H9 (cell line): ENCODE measurements around the gene ENOPH1. TPM values are rescaled to one million over a fixed set of nuclear protein-coding genes. Genes with fewer than 3 reads are reported as not detected.

Experiments
- DNase-seq: peaks from one replicate; pipeline ENCODE4 v3.0.0-alpha.2; 2017
- H2AFZ ChIP-seq: one replicate; pipeline ENCODE4 v1.6.1; 2013; ENCODE audit warnings: mild to moderate bottlenecking, low read length, control low read depth, moderate library complexity
- H2AK5ac ChIP-seq: 2 replicates; pipeline ENCODE4 v1.6.1; 2013; ENCODE audit warnings: low read length, control low read depth, mixed read lengths; ENCODE audit not compliant: insufficient read length
- H2BK120ac ChIP-seq: one replicate; pipeline ENCODE4 v1.6.1; 2013; ENCODE audit warnings: low read depth, mild to moderate bottlenecking, low read length, control low read depth, inconsistent platforms; ENCODE audit not compliant: poor library complexity, severe bottlenecking
- H2BK12ac ChIP-seq: 2 replicates; pipeline ENCODE4 v1.6.1; 2013; ENCODE audit warnings: low read length, control low read depth, mixed read lengths, low read depth; ENCODE audit not compliant: insufficient read length
- H2BK15ac ChIP-seq: 2 replicates; pipeline ENCODE4 v1.6.1; 2013; ENCODE audit warnings: low read depth, low read length, control low read depth
- H2BK20ac ChIP-seq: one replicate; pipeline ENCODE4 v1.6.1; 2013; ENCODE audit warnings: low read depth, mild to moderate bottlenecking, low read length, control low read depth, inconsistent platforms; ENCODE audit not compliant: poor library complexity, severe bottlenecking
- H2BK5ac ChIP-seq: 2 replicates; pipeline ENCODE4 v1.6.1; 2013; ENCODE audit warnings: low read length, control low read depth, mixed read lengths; ENCODE audit not compliant: insufficient read length
- H3K14ac ChIP-seq: 2 replicates; pipeline ENCODE4 v1.6.1; 2013; ENCODE audit warnings: low read length, control low read depth; ENCODE audit not compliant: insufficient read depth
- H3K18ac ChIP-seq: 2 replicates; pipeline ENCODE4 v1.6.1; 2013; ENCODE audit warnings: low read depth, mild to moderate bottlenecking, mixed read lengths, low read length, control low read depth; ENCODE audit not compliant: insufficient read length
- H3K23ac ChIP-seq: 2 replicates; pipeline ENCODE4 v1.6.1; 2013; ENCODE audit warnings: low read length, control low read depth, mixed read lengths, low read depth; ENCODE audit not compliant: insufficient read length
- H3K23me2 ChIP-seq: 2 replicates; pipeline ENCODE4 v1.6.1; 2013; ENCODE audit warnings: low read depth, mild to moderate bottlenecking, mixed read lengths, low read length, control low read depth; ENCODE audit not compliant: insufficient read length, poor library complexity, severe bottlenecking
- H3K27ac ChIP-seq: 2 replicates; pipeline ENCODE4 v1.5.1; 2013; ENCODE audit warnings: low read length, control low read depth, mixed read lengths, low read depth; ENCODE audit not compliant: insufficient read length
- H3K27me3 ChIP-seq: 2 replicates; pipeline ENCODE4 v1.6.1; 2013; ENCODE audit warnings: low read length, control low read depth, inconsistent platforms; ENCODE audit not compliant: insufficient read depth
- H3K4ac ChIP-seq: 2 replicates; pipeline ENCODE4 v1.6.1; 2013; ENCODE audit warnings: low read depth, mild to moderate bottlenecking, control low read depth, inconsistent platforms, low read length, moderate library complexity
- H3K4me1 ChIP-seq: 2 replicates; pipeline ENCODE4 v1.6.1; 2013; ENCODE audit warnings: low read length, control low read depth, inconsistent platforms; ENCODE audit not compliant: insufficient read depth
- H3K4me2 ChIP-seq: 2 replicates; pipeline ENCODE4 v1.6.1; 2013; ENCODE audit warnings: low read length, control low read depth, mixed read lengths; ENCODE audit not compliant: insufficient read length, insufficient read depth
- H3K56ac ChIP-seq: 2 replicates; pipeline ENCODE4 v1.6.1; 2013; ENCODE audit warnings: low read depth, mild to moderate bottlenecking, mixed read lengths, low read length, control low read depth; ENCODE audit not compliant: insufficient read length
- H3K79me1 ChIP-seq: 2 replicates; pipeline ENCODE4 v1.6.1; 2013; ENCODE audit warnings: low read depth, mild to moderate bottlenecking, moderate library complexity, low read length, control low read depth, inconsistent platforms; ENCODE audit not compliant: insufficient read depth, poor library complexity, severe bottlenecking
- H3K79me2 ChIP-seq: 2 replicates; pipeline ENCODE4 v1.6.1; 2013; ENCODE audit warnings: low read length, control low read depth, inconsistent platforms; ENCODE audit not compliant: insufficient read depth
- H3K9ac ChIP-seq: 2 replicates; pipeline ENCODE4 v1.6.1; 2013; ENCODE audit warnings: low read length, control low read depth, mixed read lengths; ENCODE audit not compliant: insufficient read length; ENCODE audit errors: extremely low read depth
- H3K9me3 ChIP-seq: one replicate; pipeline ENCODE4 v1.6.1; 2013; ENCODE audit warnings: low read depth, low read length, inconsistent platforms; ENCODE audit not compliant: control insufficient read depth
- H3T11ph ChIP-seq: one replicate; pipeline ENCODE4 v1.6.1; 2013; ENCODE audit warnings: mild to moderate bottlenecking, low read length, control low read depth, inconsistent platforms
- H4K20me1 ChIP-seq: one replicate; pipeline ENCODE4 v1.6.1; 2013; ENCODE audit not compliant: control insufficient read depth, insufficient read length, insufficient read depth
- H4K5ac ChIP-seq: 2 replicates; pipeline ENCODE4 v1.6.1; 2013; ENCODE audit warnings: low read depth, mild to moderate bottlenecking, mixed read lengths, low read length, control low read depth; ENCODE audit not compliant: insufficient read length
- H4K8ac ChIP-seq: replicated peaks from 2 replicates; pipeline ENCODE4 v1.6.1; 2013; ENCODE audit warnings: low read length, control low read depth, mixed read lengths, low read depth; ENCODE audit not compliant: insufficient read length
- H4K91ac ChIP-seq: 2 replicates; pipeline ENCODE4 v1.6.1; 2013; ENCODE audit warnings: low read depth, mild to moderate bottlenecking, moderate library complexity, mixed read lengths, low read length, control low read depth; ENCODE audit not compliant: insufficient read length
- H3K27ac Mint-ChIP-seq, 3 experiments: 2 replicates in 2 of 3; 3 replicates in 1 of 3; pipeline ENCODE4 v1.8.0; 2020 to 2021; ENCODE audit warnings: mixed read lengths in 3 of 3, mild to moderate bottlenecking in 1 of 3, moderate library complexity in 1 of 3
- H3K27me3 Mint-ChIP-seq: 2 replicates; pipeline ENCODE4 v1.8.0; 2021; ENCODE audit warnings: low read depth, mild to moderate bottlenecking, moderate library complexity, mixed read lengths
- H3K36me3 Mint-ChIP-seq, 3 experiments: 2 replicates in 2 of 3; 3 replicates in 1 of 3; pipeline ENCODE4 v1.8.0; 2020 to 2021; ENCODE audit warnings: low read depth in 3 of 3, mixed read lengths in 3 of 3; ENCODE audit not compliant: insufficient read depth in 1 of 3
- H3K4me1 Mint-ChIP-seq, 2 experiments: 2 replicates each; pipeline ENCODE4 v1.8.0; 2020; ENCODE audit warnings: mixed read lengths in 2 of 2
- H3K4me3 Mint-ChIP-seq, 2 experiments: 2 replicates in 1 of 2; 3 replicates in 1 of 2; pipeline ENCODE4 v1.8.0; 2020 to 2021; ENCODE audit warnings: mild to moderate bottlenecking in 2 of 2, mixed read lengths in 2 of 2, moderate library complexity in 1 of 2
- H3K9me3 Mint-ChIP-seq, 2 experiments: 2 replicates in 1 of 2; 3 replicates in 1 of 2; pipeline ENCODE4 v1.8.0; 2020; ENCODE audit warnings: mild to moderate bottlenecking in 2 of 2, mixed read lengths in 2 of 2, moderate library complexity in 1 of 2
- WGBS: extraction: QIAGEN DNeasy Blood & Tissue Kit; methylation state at CpG from one replicate; pipeline ENCODE4 v1.1.7; 2013; ENCODE audit warnings: missing lambda C conversion rate, low lambda C conversion rate, mixed read lengths; ENCODE audit not compliant: insufficient read length; ENCODE audit errors: extremely low coverage; 5-methylcytosine and 5-hydroxymethylcytosine counted together
- total RNA-seq: library from RNA; stranded (reverse); gene quantifications from 2 replicates; pipeline ENCODE4 v1.2.1, GENCODE V29; 2021
- TF ChIP-seq, protein P1 (sequence below): fragments of 200-600 bp; sonication (generic); conservative IDR thresholded peaks from 3 replicates; pipeline ENCODE4 v1.8.0; 2021; ENCODE audit warnings: antibody characterized with exemption, mild to moderate bottlenecking

Gene ENOPH1
- total RNA-seq, 1 experiment from 2014 or later, result 62.4 TPM

DNA sequence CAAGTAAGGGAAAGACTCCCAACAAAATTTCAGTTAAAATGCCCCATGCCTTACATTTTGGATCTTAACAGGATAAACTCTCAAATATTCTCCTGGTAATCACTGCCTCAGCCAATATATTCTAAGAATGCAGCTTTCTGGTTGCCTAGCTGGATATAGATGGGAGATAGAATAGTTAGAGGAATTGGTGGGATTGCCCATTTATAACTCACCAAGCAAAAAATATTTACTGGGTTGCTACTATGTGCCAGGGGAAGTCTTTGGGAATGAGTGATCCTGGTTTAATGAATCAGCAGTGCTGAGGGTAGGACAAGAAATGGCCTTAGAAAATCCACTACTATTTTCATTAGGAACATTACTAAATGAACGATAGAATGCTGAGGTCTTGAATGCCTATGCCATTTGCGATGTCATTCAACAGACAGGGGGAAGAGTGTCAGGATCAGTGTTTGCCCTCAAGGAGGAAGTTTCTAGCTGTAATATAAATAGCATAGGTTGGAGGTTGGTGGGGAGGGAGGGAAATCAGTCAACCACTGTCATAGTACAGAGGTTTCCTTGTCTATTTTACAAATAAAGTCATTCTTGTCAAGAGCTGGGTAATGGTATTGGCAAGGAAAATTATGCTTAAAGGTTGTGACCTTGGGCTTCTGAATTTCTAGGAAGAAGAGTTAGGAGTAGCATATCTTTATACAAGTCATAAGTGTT, 63.5 kb downstream of the ENOPH1 start:
- H3K23ac ChIP-seq, result no peak overlapping the region
- H2BK5ac ChIP-seq, result no peak overlapping the region
- H3K9me3 ChIP-seq, result no peaks in the 10 kb centered on the region
- Mint-ChIP-seq H3K4me1 (peaks cover 6 to 7% of the 10 kb centered on the region in 2 experiments; a peak in 2 of 4 replicates), H3K36me3 (no peaks in the 10 kb centered on the region), H3K9me3 (no peaks in the 10 kb centered on the region), H3K27ac (no peak overlapping the region), H3K27me3 (no peaks in the 10 kb centered on the region), H3K4me3 (no peak overlapping the region)
- no peaks in the 10 kb centered on the region for H4K20me1 ChIP-seq
- no peak overlapping the region for H3T11ph ChIP-seq
- WGBS, result no CpG with 5 or more reads among the region's 2 CpGs
- no peak overlapping the region for H2BK15ac ChIP-seq
- no peaks in the 10 kb centered on the region for H3K23me2 ChIP-seq
- H3K27me3 ChIP-seq, result no peaks in the 10 kb centered on the region
- no peak overlapping the region for H2AK5ac ChIP-seq
- no peak overlapping the region for H2BK120ac ChIP-seq
- H3K14ac ChIP-seq, result no peak overlapping the region
- no peak overlapping the region for H3K9ac ChIP-seq
- no peak overlapping the region for H2BK12ac ChIP-seq
- no peak overlapping the region for H4K5ac ChIP-seq
- no peak overlapping the region for H3K4me2 ChIP-seq
- TF ChIP-seq, protein P1, sequence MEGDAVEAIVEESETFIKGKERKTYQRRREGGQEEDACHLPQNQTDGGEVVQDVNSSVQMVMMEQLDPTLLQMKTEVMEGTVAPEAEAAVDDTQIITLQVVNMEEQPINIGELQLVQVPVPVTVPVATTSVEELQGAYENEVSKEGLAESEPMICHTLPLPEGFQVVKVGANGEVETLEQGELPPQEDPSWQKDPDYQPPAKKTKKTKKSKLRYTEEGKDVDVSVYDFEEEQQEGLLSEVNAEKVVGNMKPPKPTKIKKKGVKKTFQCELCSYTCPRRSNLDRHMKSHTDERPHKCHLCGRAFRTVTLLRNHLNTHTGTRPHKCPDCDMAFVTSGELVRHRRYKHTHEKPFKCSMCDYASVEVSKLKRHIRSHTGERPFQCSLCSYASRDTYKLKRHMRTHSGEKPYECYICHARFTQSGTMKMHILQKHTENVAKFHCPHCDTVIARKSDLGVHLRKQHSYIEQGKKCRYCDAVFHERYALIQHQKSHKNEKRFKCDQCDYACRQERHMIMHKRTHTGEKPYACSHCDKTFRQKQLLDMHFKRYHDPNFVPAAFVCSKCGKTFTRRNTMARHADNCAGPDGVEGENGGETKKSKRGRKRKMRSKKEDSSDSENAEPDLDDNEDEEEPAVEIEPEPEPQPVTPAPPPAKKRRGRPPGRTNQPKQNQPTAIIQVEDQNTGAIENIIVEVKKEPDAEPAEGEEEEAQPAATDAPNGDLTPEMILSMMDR, result no peak
- H3K4me1 ChIP-seq, result no peaks in the 10 kb centered on the region
- no peak overlapping the region for H4K8ac ChIP-seq
- no peak overlapping the region for H3K4ac ChIP-seq
- no peak overlapping the region for H4K91ac ChIP-seq
- H3K56ac ChIP-seq, result no peak overlapping the region
- no peak overlapping the region for H2BK20ac ChIP-seq
- DNase-seq, result no peak
- no peaks in the 10 kb centered on the region for H3K79me1 ChIP-seq
- H3K79me2 ChIP-seq, result no peaks in the 10 kb centered on the region
- no peak overlapping the region for H3K27ac ChIP-seq
- H2AFZ ChIP-seq, result no peak overlapping the region
- no peak overlapping the region for H3K18ac ChIP-seq
